GM23248 (cell line): ENCODE data around the gene SH3TC1. TPM values are rescaled to one million over a fixed set of nuclear protein-coding genes. Genes with fewer than 3 reads are reported as not detected.

ENCODE experiments used
- DNase-seq: peaks from one replicate; pipeline ENCODE4 v3.0.0-alpha.2; 2015
- H2AFZ ChIP-seq: fragments of 200-600 bp; sonication (generic); 2 replicates; pipeline ENCODE4 v1.6.1; 2016; ENCODE audit warnings: antibody characterized with exemption
- H3F3A ChIP-seq: fragments of 200-600 bp; sonication (generic); 2 replicates; pipeline ENCODE4 v1.6.1; 2016; ENCODE audit warnings: mild to moderate bottlenecking, antibody characterized with exemption, mixed run types; ENCODE audit not compliant: insufficient read depth
- H3K27ac ChIP-seq: fragments of 200-600 bp; sonication (generic); 2 replicates; pipeline ENCODE4 v1.5.1; 2016; ENCODE audit warnings: mild to moderate bottlenecking
- H3K27me3 ChIP-seq: fragments of 200-600 bp; sonication (generic); replicated peaks from 2 replicates; pipeline ENCODE4 v1.6.1; 2016; ENCODE audit warnings: mild to moderate bottlenecking; ENCODE audit not compliant: insufficient read depth
- H3K36me3 ChIP-seq: fragments of 200-600 bp; sonication (generic); 2 replicates; pipeline ENCODE4 v1.6.1; 2016; ENCODE audit warnings: low read depth, mild to moderate bottlenecking
- H3K4me1 ChIP-seq: fragments of 200-600 bp; sonication (generic); 2 replicates; pipeline ENCODE4 v1.6.1; 2016; ENCODE audit warnings: mild to moderate bottlenecking; ENCODE audit not compliant: insufficient read depth
- H3K4me2 ChIP-seq: fragments of 200-600 bp; sonication (generic); one replicate; pipeline ENCODE4 v1.6.1; 2016; ENCODE audit warnings: mild to moderate bottlenecking; ENCODE audit not compliant: unreplicated experiment
- H3K4me3 ChIP-seq: fragments of 200-600 bp; sonication (generic); 2 replicates; pipeline ENCODE4 v1.5.1; 2016; ENCODE audit warnings: mild to moderate bottlenecking
- H3K79me2 ChIP-seq: fragments of 200-600 bp; sonication (generic); 2 replicates; pipeline ENCODE4 v1.6.1; 2016; ENCODE audit warnings: mild to moderate bottlenecking; ENCODE audit not compliant: insufficient read depth
- H3K9ac ChIP-seq: fragments of 200-600 bp; sonication (generic); 2 replicates; pipeline ENCODE4 v1.6.1; 2016; ENCODE audit warnings: mild to moderate bottlenecking
- H3K9me2 ChIP-seq: fragments of 200-600 bp; sonication (generic); 2 replicates; pipeline ENCODE4 v1.6.1; 2016; ENCODE audit warnings: mixed run types, mild to moderate bottlenecking, moderate library complexity; ENCODE audit not compliant: insufficient read depth
- H3K9me3 ChIP-seq: fragments of 200-600 bp; sonication (generic); one replicate; pipeline ENCODE4 v1.6.1; 2017; ENCODE audit warnings: low read depth
- H4K20me1 ChIP-seq: fragments of 200-600 bp; sonication (generic); 2 replicates; pipeline ENCODE4 v1.6.0; 2016; ENCODE audit not compliant: insufficient read depth
- EZH2 ChIP-seq: fragments of 200-600 bp; sonication (generic); IDR thresholded peaks from 2 replicates; pipeline ENCODE4 v1.6.1; 2018; ENCODE audit warnings: antibody characterized with exemption, mild to moderate bottlenecking; ENCODE audit not compliant: insufficient read depth, poor library complexity, severe bottlenecking
- EZH2phosphoT487 ChIP-seq: fragments of 200-600 bp; sonication (generic); IDR thresholded peaks from 2 replicates; pipeline ENCODE4 v1.6.1; 2018; ENCODE audit warnings: antibody characterized with exemption, moderate library complexity, mild to moderate bottlenecking, low read depth; ENCODE audit not compliant: insufficient read depth
- WGBS, 2 experiments: methylation state at CpG; one replicate each; pipeline ENCODE4 v1.1.6; 2015 to 2017; ENCODE audit warnings: low lambda C conversion rate in 2 of 2, low coverage in 1 of 2; ENCODE audit errors: missing lambda C conversion rate in 2 of 2; 5-methylcytosine and 5-hydroxymethylcytosine counted together
- in situ Hi-C: fragments of 300-500 bp; cut with MboI; formaldehyde crosslinking; loops from 2 replicates; pipeline ENCODE4 v1.15.0; 2020
- polyA plus RNA-seq: library from polyadenylated mRNA; unstranded; fragments of >200 nt; fragmentation: Nextera tagmentation; extraction: Ambion mirVana; gene quantifications from 2 replicates; pipeline ENCODE4 v1.2.1, GENCODE V29; 2016
- total RNA-seq: library from RNA; depleted of rRNA; stranded (reverse); fragments of >200 nt; shearing (Covaris generic); gene quantifications from 2 replicates; pipeline ENCODE4 v1.2.3, GENCODE V29; 2014; rRNA removed

Gene SH3TC1
- total and polyA plus RNA-seq, 2 experiments from 2014 or later = 2.3 to 6.5 TPM

DNA sequence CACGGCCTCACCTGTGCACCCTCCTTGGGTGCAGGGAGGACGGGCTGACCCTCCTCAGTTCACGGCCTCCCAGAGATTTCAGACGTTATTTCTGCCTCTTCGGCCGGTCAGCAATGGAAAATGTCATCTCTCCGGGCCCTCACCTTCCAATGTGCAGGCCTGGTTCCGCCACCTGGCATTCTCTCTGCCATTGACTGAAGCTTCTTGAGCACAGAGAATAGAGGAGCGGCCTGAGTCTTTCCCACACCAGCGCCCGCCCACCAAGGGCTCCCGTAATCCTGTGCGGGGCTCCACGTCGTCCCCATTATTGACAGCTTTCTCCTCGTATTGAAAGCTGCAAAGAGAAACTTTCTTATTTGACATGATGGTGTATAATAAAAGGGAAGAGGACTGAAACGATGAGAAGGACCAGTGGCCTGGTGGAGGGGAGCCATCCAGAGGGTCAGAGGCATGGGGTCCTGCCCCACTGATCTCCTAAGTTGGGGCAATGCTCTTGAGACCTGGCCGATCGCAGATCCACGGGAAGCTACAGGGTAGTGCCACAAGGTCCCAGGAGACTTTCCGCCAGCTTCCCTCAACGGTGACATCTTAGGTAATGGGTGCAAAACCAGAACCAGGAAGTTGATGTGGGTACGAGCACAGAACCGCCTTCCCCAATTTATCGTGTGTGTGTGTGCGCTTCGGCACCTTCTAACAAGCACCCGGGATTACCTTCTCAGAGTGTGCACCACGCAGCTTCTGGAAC is 91.0 kb downstream of the SH3TC1 start:
- no peak overlapping the region for H3K4me2 ChIP-seq
- in situ Hi-C loops = no loop called here
- 86% methylated on average over 28 to 29 of the region's 29 CpGs for WGBS, 2 experiments
- no peaks in the 10 kb centered on the region for H3K27me3 ChIP-seq
- DNase-seq = no peak
- H3K36me3 ChIP-seq = no peaks in the 10 kb centered on the region
- no peaks in the 10 kb centered on the region for H3K9me3 ChIP-seq
- H4K20me1 ChIP-seq = no peaks in the 10 kb centered on the region
- H2AFZ ChIP-seq = no peak overlapping the region
- H3K4me3 ChIP-seq = no peak overlapping the region
- no peaks in the 10 kb centered on the region for H3K79me2 ChIP-seq
- no peak overlapping the region for H3K9ac ChIP-seq
- no peaks in the 10 kb centered on the region for H3K4me1 ChIP-seq
- no peak overlapping the region for H3K27ac ChIP-seq
- H3F3A ChIP-seq = no peaks in the 10 kb centered on the region
- no peaks in the 10 kb centered on the region for H3K9me2 ChIP-seq
- TF ChIP-seq EZH2phosphoT487 (no peak), EZH2 (no peak)

DNA sequence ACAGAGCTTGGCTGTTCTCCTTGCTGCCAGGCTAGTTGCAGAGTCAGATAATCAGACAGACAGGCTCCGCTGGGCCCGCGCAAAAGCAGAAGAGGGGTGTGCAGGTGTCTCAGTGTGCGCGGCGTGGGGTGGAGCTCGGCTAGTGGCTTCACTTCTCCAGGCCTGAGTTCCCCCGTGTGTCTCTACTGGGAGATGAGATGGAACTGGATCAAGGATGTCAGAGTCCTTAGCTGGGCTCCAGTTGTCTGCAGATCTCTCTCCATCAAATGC is 91.5 kb downstream of the SH3TC1 start:
- 87 to 93% methylated on average over 8 of the region's 8 CpGs for WGBS, 2 experiments
- H3K9me2 ChIP-seq = no peaks in the 10 kb centered on the region
- H3K27ac ChIP-seq = no peak overlapping the region
- H4K20me1 ChIP-seq = no peaks in the 10 kb centered on the region
- no peak overlapping the region for H3K4me2 ChIP-seq
- H3K27me3 ChIP-seq = no peaks in the 10 kb centered on the region
- no peaks in the 10 kb centered on the region for H3K4me1 ChIP-seq
- DNase-seq = no peak
- H3K4me3 ChIP-seq = no peak overlapping the region
- no peaks in the 10 kb centered on the region for H3K36me3 ChIP-seq
- in situ Hi-C loops = no loop called here
- no peak overlapping the region for H3K9ac ChIP-seq
- TF ChIP-seq EZH2phosphoT487 (no peak), EZH2 (no peak)
- no peaks in the 10 kb centered on the region for H3F3A ChIP-seq
- H3K79me2 ChIP-seq = no peaks in the 10 kb centered on the region
- H3K9me3 ChIP-seq = no peaks in the 10 kb centered on the region
- no peak overlapping the region for H2AFZ ChIP-seq

Other genes with a start within 250 kb of the SH3TC1 start
- not detected in 2 replicates for gene ABLIM2, start 40.5 kb upstream of the SH3TC1 start, total RNA-seq
- not detected in 2 replicates for gene ABLIM2, start 40.5 kb upstream of the SH3TC1 start, polyA plus RNA-seq
- 3.2 and 5.9 TPM in 2 replicates for gene HTRA3, start 70.5 kb downstream of the SH3TC1 start, total RNA-seq
- gene HTRA3, start 70.5 kb downstream of the SH3TC1 start, polyA plus RNA-seq = 5.2 and 5.7 TPM in 2 replicates
- gene ACOX3, start 241.4 kb downstream of the SH3TC1 start, total RNA-seq = 33.8 and 48.4 TPM in 2 replicates
- gene ACOX3, start 241.4 kb downstream of the SH3TC1 start, polyA plus RNA-seq = 24.7 and 25.1 TPM in 2 replicates
- 12.0 and 12.5 TPM in 2 replicates for gene TRMT44, start 241.5 kb downstream of the SH3TC1 start, total RNA-seq
- 4.1 and 4.4 TPM in 2 replicates for gene TRMT44, start 241.5 kb downstream of the SH3TC1 start, polyA plus RNA-seq